Mucosa of descending colon (tissue), 3 donors: ENCODE data around the gene PCSK6. TPM values are rescaled to one million over a fixed set of nuclear protein-coding genes. Genes with fewer than 3 reads are reported as not detected.

Experiments used
- ATAC-seq: fragments of 200-7000 bp; cut with Tn5 transposase; one replicate; pipeline ENCODE4 v1.9.1; 2020; ENCODE audit warnings: mild to moderate bottlenecking, moderate library complexity
- DNase-seq, 3 donors: peaks; one replicate each; pipeline ENCODE4 v3.0.0-alpha.2; 2020
- H3K36me3 ChIP-seq: fragments of 200-600 bp; one replicate; pipeline ENCODE4 v1.8.0; 2021; ENCODE audit warnings: low read depth, mild to moderate bottlenecking
- H3K4me1 ChIP-seq: fragments of 200-600 bp; one replicate; pipeline ENCODE4 v1.8.0; 2021; ENCODE audit warnings: low read depth, mild to moderate bottlenecking
- H3K4me3 ChIP-seq: fragments of 200-600 bp; one replicate; pipeline ENCODE4 v1.8.0; 2021; ENCODE audit warnings: mild to moderate bottlenecking
- H3K9me3 ChIP-seq: fragments of 200-600 bp; one replicate; pipeline ENCODE4 v1.8.0; 2021; ENCODE audit warnings: mild to moderate bottlenecking
- CTCF ChIP-seq: fragments of 200-600 bp; IDR thresholded peaks from one replicate; pipeline ENCODE4 v1.8.0; 2022; ENCODE audit warnings: antibody characterized with exemption, mild to moderate bottlenecking
- intact Hi-C, 2 donors: fragments of 100-400 bp; cut with DNase I in 1 of 2; cut with micrococcal nuclease in 1 of 2; formaldehyde crosslinking; loops; one replicate each; pipeline versions ENCODE4 v1.11.0 to v1.11.1; 2022; cut with DNase I, micrococcal nuclease
- total RNA-seq, 3 donors: library from RNA; stranded (reverse); fragmentation: NEBNext Ultra II Directional in 2 of 3; extraction: Animal tissue kit (Norgen Biotek cat#: 25700) in 2 of 3; gene quantifications; one replicate each; pipeline versions ENCODE4 v1.2.1 to v1.2.4, GENCODE V29; 2021 to 2023
- donor health status: DM: no; HTN: no; CAD: no; lungs with moderate emphysema.
- donor health status: DM: no; HTN: no; CAD: no.
- donor health status: DM: no; HTN: yes; CAD: no.

The PCSK6 gene
- total RNA-seq, 3 donors from 2014 or later: 21.3 to 58.4 (median 30.3) TPM

- Histone ChIP-seq H3K9me3 (no peaks in the 10 kb centered on the region), H3K36me3 (no peaks in the 10 kb centered on the region), H3K4me3 (no peak overlapping the region), H3K4me1 (peaks cover 8% of the 10 kb centered on the region)
- TF ChIP-seq CTCF: no peak
- DNase-seq: no peak
- intact Hi-C loops: no loop called here
- ATAC-seq: no peak
Observed at GRCh38 chr15:101486696-101487459, 2.6 kb downstream of the PCSK6 start.

- Histone ChIP-seq H3K4me1 (peaks cover 8% of the 10 kb centered on the region), H3K4me3 (no peak overlapping the region), H3K36me3 (no peaks in the 10 kb centered on the region), H3K9me3 (no peaks in the 10 kb centered on the region)
- ATAC-seq (peak; percentile 55), DNase-seq (peak in 1 of 3 donors; percentile 49)
- no peak for TF ChIP-seq CTCF
- intact Hi-C loops: no loop called here
Observed at GRCh38 chr15:101483462-101483861, 6.0 kb downstream of the PCSK6 start.

- Histone ChIP-seq H3K4me3 (no peak overlapping the region), H3K9me3 (no peaks in the 10 kb centered on the region), H3K4me1 (peaks cover 14% of the 10 kb centered on the region), H3K36me3 (no peaks in the 10 kb centered on the region)
- no peak for DNase-seq
- intact Hi-C loops: no loop called here
- no peak for TF ChIP-seq CTCF
- peak; percentile 81 for ATAC-seq
Observed at GRCh38 chr15:101482526-101483371, 6.8 kb downstream of the PCSK6 start.

GRCh38 chr15:101481917-101482525, 7.5 kb downstream of the PCSK6 start:
- intact Hi-C loops: no loop called here
- DNase-seq (no peak), ATAC-seq (peak; percentile 32)
- H3K9me3 ChIP-seq: no peaks in the 10 kb centered on the region
- peaks cover 14% of the 10 kb centered on the region for H3K4me1 ChIP-seq
- TF ChIP-seq CTCF: no peak
- no peaks in the 10 kb centered on the region for H3K36me3 ChIP-seq
- no peak overlapping the region for H3K4me3 ChIP-seq

- intact Hi-C loops: no loop called here
- H3K9me3 ChIP-seq: no peaks in the 10 kb centered on the region
- H3K4me1 ChIP-seq: peaks cover 14% of the 10 kb centered on the region
- no peak for DNase-seq
- H3K36me3 ChIP-seq: no peaks in the 10 kb centered on the region
- H3K4me3 ChIP-seq: no peak overlapping the region
- no peak for TF ChIP-seq CTCF
- no peak for ATAC-seq
Observed at GRCh38 chr15:101481381-101481705, 8.2 kb downstream of the PCSK6 start.
